HG02840 (cell line): ENCODE measurements around the gene NFATC2.
"Not testable (repeated sequence)": the region's sequence is repeated elsewhere in the genome, so short reads cannot be mapped to it uniquely, and the experiment has no call there.

Experiments
- ATAC-seq: cut with Tn5 transposase; IDR thresholded peaks from one replicate; pipeline ENCODE4 v1.9.1; 2021; ENCODE audit warnings: mild to moderate bottlenecking, moderate library complexity, moderate number of reproducible peaks; ENCODE audit not compliant: unreplicated experiment, low FRiP score

NFATC2 gene

GRCh38 chr20:51569815-51570738 lies 27.6 kb upstream of the NFATC2 start:
- ATAC-seq, result no peak

GRCh38 chr20:51568533-51568932 lies 26.0 kb upstream of the NFATC2 start:
- not testable (repeated sequence) for ATAC-seq

- ATAC-seq, result no peak
Measured at GRCh38 chr20:51567622-51568021, 25.1 kb upstream of the NFATC2 start.

- no peak for ATAC-seq
Measured at GRCh38 chr20:51566594-51566993, 24.1 kb upstream of the NFATC2 start.

GRCh38 chr20:51565298-51566144 lies 23.0 kb upstream of the NFATC2 start:
- ATAC-seq, result no peak

GRCh38 chr20:51563486-51564332 lies 21.2 kb upstream of the NFATC2 start:
- no peak for ATAC-seq

GRCh38 chr20:51563174-51563485 lies 20.6 kb upstream of the NFATC2 start:
- ATAC-seq, result no peak

GRCh38 chr20:51562332-51563173 lies 20.0 kb upstream of the NFATC2 start:
- ATAC-seq, result no peak

- no peak for ATAC-seq
Measured at GRCh38 chr20:51562027-51562331, 19.5 kb upstream of the NFATC2 start.

- no peak for ATAC-seq
Measured at GRCh38 chr20:51560550-51561307, 18.2 kb upstream of the NFATC2 start.

- no peak for ATAC-seq
Measured at GRCh38 chr20:51560042-51560441, 17.5 kb upstream of the NFATC2 start.

- no peak for ATAC-seq
Measured at GRCh38 chr20:51554538-51555165, 12.1 kb upstream of the NFATC2 start.

- ATAC-seq, result no peak
Measured at GRCh38 chr20:51553897-51554486, 11.5 kb upstream of the NFATC2 start.

GRCh38 chr20:51551186-51551585 lies 8.7 kb upstream of the NFATC2 start:
- ATAC-seq, result no peak

- ATAC-seq, result no peak
Measured at GRCh38 chr20:51549474-51549873, 7.0 kb upstream of the NFATC2 start.

GRCh38 chr20:51547951-51548350 lies 5.4 kb upstream of the NFATC2 start:
- no peak for ATAC-seq

- no peak for ATAC-seq
Measured at GRCh38 chr20:51545515-51545914, 3.0 kb upstream of the NFATC2 start.

- ATAC-seq, result no peak
Measured at GRCh38 chr20:51543422-51543788, 886 bp upstream of the NFATC2 start.
